ENCODE results near the gene FGF5. TPM values are rescaled to one million over a fixed set of nuclear protein-coding genes. Genes with fewer than 3 reads are reported as not detected.

Gene FGF5, protein sequence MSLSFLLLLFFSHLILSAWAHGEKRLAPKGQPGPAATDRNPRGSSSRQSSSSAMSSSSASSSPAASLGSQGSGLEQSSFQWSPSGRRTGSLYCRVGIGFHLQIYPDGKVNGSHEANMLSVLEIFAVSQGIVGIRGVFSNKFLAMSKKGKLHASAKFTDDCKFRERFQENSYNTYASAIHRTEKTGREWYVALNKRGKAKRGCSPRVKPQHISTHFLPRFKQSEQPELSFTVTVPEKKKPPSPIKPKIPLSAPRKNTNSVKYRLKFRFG
- not detected in 2 replicates for total RNA-seq (2014; rRNA removed; shearing (Covaris generic))
- not detected in 2 replicates for polyA plus RNA-seq (2015; cell fraction: cytosol; rRNA removed)
- polyA plus RNA-seq (2015; cell fraction: nucleus; rRNA removed): not detected in 2 replicates

DNA sequence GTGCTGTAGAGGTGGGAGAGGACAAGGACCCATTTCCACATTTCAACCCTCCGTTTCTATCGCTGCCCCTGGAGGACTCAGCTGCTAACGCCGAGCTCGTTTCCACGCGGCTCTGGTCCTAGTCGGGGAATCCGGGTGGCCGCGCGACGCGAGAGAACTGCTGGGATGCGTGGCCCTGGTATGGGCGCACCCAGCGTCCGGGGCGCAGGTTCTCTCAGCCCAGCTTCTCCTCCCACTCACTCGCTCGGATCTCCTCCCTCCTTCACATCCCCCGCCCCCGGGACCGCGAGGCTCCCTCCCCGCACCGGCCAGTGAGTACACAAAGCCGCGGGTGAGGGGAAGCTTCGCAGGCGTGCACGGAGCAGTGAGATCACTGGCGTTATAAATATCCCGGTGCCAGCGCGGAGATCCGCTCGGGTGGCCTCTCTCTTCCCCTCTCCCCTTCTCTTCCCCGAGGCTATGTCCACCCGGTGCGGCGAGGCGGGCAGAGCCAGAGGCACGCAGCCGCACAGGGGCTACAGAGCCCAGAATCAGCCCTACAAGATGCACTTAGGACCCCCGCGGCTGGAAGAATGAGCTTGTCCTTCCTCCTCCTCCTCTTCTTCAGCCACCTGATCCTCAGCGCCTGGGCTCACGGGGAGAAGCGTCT is at the start of gene FGF5:
Gene FGF5 (plus strand): TSS at position 412 of the 649 bp plus-strand sequence. CDS start 161 bp downstream, at position 573.
- in situ Hi-C loops (cut with HindIII; ENCODE audit: low pct_unique_long_range_greater_than_20kb, low sequenced_read_pairs): no loop called here
- no peak for DNase-seq (ENCODE audit: low read depth, low spot score)

DNA sequence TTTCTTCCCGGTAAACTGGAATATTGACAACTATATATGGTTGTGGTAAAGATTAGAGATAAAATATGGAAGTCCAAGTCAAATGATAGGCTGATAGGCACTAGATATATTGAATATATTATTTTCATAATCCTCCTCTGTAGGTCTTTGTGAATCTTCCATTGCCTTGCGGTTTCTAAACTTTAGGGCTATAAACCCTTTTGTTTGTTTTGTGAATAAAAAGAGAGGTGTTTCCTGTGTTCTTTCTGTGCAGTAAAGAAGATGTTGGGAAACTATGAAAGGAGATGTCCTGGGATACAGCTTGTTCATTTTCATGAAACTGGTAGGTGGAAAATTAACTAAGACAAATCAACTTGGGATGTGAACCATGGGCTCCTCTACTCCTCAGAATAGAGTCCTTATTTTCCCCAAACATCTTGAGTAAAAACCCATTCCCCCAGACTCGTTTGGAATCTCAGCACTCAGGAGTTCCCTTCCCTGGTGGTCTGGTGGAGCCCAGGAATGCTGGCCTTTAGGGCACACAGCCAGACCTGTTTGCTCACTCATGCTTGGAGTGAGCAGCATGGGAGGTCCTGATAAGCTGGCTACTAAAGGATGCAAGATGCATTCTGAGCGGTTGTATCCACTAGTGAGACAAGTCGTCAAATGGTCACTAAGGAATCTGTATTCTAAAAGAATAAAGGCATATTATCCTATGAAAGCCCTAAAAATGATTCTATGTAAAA is 47.0 kb upstream of the FGF5 start:
- DNase-seq (ENCODE audit: low read depth, low spot score): no peak
- in situ Hi-C loops (cut with HindIII; ENCODE audit: low pct_unique_long_range_greater_than_20kb, low sequenced_read_pairs): no loop called here

DNA sequence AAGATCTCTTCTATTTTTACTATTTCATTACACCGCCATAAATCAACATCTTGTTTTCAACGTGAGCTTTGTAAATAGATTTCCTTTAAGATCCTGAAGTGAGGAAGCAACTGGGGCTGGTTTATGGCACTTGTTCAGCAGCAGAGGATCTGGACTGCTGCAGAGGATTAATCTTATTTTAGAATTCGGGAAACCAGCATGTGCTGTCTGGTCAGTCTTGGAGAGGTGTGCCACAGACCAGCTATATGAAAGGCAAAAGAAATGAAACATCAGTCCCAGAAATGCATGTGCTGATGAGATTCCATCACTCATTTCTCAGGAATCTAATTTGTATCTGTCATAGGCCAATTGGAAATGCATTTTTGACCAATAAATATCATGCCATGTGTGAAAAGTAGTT is 45.8 kb upstream of the FGF5 start:
- no peak for DNase-seq (ENCODE audit: low read depth, low spot score)
- in situ Hi-C loops (cut with HindIII; ENCODE audit: low pct_unique_long_range_greater_than_20kb, low sequenced_read_pairs): no loop called here

DNA sequence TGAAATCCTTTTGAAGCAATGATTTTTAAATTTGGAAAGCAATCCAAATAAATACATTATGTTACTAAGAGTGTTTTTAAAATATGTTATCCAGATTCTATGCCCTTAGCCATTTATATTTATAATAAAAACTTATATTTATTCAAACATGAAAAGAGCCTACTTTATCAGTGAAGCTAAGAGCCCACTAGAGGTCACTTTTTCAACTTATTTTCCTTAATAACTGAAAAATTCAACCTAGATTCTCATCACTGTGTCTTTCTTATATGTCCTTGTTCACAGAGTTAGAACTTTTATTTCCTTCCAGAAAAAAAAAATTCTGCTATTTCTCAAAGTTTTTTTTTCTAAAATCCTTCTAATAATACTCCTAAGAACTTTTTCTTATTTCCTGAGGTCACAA is 45.3 kb upstream of the FGF5 start:
- peak; percentile 26 for DNase-seq (ENCODE audit: low read depth, low spot score)
- in situ Hi-C loops (cut with HindIII; ENCODE audit: low pct_unique_long_range_greater_than_20kb, low sequenced_read_pairs): no loop called here

DNA sequence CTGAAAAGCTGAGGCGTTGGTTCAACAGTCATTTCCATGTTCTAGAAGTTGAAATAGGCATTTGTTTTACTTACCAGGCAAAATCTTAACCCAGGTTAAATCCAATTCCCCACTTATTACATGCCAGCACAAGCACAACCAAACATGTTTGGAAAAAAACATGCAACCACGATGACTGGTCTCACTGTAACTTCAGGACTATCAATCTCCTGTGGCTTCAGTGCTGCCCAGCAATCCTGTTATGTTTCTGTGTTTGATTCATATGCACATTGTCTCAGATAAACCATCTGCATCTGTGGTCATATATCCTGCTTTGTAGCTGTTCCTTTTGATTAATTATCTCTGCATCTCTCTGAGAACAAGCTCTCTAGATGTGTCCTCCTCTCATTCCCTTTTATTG is 40.9 kb upstream of the FGF5 start:
- no peak for DNase-seq (ENCODE audit: low read depth, low spot score)
- in situ Hi-C loops (cut with HindIII; ENCODE audit: low pct_unique_long_range_greater_than_20kb, low sequenced_read_pairs): no loop called here

DNA sequence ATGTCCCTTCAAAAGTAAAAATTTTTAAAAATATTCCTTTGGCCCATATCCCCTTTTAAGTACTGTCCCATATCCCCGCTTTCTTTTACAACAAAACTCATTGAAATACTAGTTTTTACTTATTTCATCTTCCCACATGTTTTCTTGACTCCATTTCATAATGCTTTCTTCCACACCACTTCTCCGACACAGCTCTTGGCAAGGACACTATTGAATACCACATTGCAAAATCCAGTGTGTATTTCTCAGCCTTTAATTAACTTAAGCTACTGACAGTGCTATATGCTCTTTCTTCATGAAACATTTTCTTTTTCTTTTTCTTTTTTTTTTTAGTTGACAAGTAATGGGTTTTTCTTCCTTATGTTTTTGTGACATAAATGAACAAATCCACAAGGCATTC is 40.4 kb upstream of the FGF5 start:
- no peak for DNase-seq (ENCODE audit: low read depth, low spot score)
- in situ Hi-C loops (cut with HindIII; ENCODE audit: low pct_unique_long_range_greater_than_20kb, low sequenced_read_pairs): no loop called here

DNA sequence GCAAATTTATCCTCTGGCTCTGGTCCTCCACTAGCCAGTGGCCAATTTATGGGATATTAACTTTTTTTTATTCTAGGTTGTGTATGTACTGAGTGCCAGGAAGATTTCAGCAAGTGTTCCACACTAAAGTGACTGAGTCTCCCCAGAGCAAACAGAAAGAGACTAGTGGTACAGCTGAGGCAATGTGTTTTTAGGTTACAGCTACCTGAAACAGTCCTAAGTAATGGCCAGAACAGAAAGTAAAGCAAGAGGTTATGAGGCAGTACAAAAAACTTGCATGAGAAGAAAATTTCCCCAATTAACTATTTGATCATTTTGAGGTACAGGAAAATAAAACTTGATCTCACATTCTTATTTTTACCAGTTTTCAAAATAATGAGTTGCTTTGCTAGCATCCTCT is 38.0 kb upstream of the FGF5 start:
- DNase-seq (ENCODE audit: low read depth, low spot score): no peak
- in situ Hi-C loops (cut with HindIII; ENCODE audit: low pct_unique_long_range_greater_than_20kb, low sequenced_read_pairs): no loop called here

DNA sequence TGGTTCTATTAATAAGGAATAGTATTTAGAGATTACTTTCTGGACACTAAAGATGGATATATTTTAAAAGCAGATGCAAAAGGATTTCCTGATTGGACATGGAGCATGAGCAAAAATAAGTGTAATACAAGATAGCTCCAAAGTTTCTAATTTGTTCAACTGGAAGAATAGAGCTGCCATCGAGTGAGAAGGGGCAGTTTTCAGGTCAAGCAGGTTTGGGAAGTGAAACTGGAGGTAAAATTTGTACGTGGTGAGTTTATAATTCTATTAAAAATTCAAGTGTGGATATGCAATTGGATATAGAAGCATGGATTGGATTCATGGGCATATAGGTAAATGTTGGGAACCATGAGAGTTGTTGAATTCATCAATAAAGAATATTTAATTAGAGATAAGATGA is 37.3 kb upstream of the FGF5 start:
- in situ Hi-C loops (cut with HindIII; ENCODE audit: low pct_unique_long_range_greater_than_20kb, low sequenced_read_pairs): no loop called here
- DNase-seq (ENCODE audit: low read depth, low spot score): no peak

DNA sequence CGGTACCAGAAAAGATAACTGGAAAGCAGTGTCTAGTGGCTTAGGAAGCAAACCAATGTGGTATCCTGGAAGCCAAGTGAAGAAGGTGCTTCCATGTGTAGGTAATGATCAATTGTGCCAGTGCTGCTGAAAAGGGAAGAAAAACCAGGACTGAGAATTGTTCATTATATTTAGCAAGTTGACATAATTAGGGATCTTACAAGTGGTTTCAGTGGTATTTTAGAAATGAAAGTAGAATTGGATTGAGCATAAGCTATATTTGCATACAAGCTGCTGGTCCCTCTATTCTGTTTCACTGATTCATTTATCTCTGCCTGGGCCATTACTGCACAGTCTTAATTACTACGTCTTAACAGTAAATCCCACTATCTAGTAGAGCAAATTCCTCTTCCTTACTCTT is 36.9 kb upstream of the FGF5 start:
- in situ Hi-C loops (cut with HindIII; ENCODE audit: low pct_unique_long_range_greater_than_20kb, low sequenced_read_pairs): no loop called here

DNA sequence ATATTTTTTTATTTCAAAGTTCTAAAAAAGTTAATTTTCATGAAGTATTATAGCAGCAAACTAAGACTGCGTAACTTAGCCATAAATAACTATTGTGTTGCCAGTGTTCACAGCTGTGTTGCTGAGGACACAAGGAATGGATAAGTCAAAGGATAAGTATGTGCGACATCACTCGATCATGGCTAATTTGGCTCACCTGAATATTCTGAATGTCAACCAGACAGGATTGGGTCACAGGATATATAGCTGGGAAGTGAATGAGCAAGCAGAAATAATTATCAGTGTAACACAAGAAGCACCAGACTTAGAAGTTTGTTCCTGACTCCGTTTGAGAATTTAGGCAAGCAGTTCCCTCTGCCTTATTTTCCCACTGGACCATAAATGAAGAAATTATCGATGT is 35.3 kb upstream of the FGF5 start:
- DNase-seq (ENCODE audit: low read depth, low spot score): no peak
- in situ Hi-C loops (cut with HindIII; ENCODE audit: low pct_unique_long_range_greater_than_20kb, low sequenced_read_pairs): no loop called here

More for the DNA sequence above, 36.9 kb upstream of the FGF5 start:
- no peak for DNase-seq (ENCODE audit: low read depth, low spot score)

DNA sequence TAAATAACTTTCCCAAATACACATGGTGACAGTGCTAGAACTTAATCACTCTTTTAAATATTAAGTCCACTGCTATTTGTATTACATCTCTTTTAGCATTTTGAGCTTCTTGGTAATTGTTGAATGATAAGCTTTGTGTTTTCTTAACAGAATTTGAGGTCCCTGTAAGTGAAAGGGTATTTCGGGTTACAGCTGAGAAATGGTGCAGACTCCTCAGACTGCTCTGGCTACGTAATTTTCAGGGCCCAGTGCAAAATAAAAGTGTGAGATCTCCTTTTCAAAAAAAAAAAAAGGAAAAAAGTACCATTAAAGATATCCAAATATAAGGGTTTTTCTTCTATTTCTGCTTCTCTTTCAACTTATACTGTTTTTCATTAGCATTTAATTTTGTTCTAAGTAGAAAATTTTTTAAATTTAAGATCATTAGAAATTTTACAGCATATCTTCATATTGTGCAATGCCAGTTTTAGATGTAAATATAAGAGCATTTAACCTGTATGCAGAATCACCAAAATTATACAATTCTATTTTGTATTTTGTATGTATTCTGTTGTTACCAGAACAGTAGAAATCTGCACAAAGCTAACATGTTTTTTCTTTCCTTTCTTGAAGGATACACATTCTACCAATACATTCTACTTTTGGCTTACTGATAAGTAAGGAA is 33.6 kb upstream of the FGF5 start:
- DNase-seq (ENCODE audit: low read depth, low spot score): no peak
- in situ Hi-C loops (cut with HindIII; ENCODE audit: low pct_unique_long_range_greater_than_20kb, low sequenced_read_pairs): no loop called here

DNA sequence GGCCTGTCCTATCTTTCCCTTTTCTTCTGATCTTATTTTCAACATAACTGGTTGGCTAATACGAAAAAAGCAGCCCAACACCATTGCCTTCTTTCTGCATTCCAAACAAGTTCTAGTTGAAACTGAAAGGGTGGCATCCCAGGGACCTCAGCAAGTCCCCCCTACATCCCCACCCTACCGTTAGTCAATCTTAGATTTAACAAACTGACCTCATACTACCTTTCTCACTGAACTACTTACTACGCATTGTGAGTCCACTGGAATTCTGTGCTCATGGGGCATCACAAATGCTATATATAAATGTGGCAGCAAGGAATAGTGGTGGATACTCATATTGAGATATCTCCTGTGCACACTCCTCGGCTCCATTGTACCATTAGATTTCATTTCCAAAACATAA is 33.1 kb upstream of the FGF5 start:
- in situ Hi-C loops (cut with HindIII; ENCODE audit: low pct_unique_long_range_greater_than_20kb, low sequenced_read_pairs): no loop called here
- DNase-seq (ENCODE audit: low read depth, low spot score): no peak

DNA sequence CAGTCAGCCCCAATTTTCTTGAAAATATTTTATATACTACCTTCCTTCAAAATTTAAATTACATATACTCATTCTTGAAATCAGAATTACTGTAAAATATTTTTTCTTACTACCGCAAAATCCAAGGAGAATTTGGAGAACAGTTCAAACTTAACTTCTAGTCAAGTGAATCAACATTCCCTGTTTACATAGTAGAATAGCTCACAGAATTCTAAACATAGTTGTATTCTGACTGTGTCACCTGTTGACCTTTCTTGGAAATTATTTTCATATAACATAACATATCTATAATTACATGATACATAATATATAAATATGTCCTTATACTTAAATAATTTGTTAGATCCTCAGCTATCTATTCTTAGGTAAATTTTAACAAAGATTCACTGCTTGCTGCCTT is 31.0 kb upstream of the FGF5 start:
- no peak for DNase-seq (ENCODE audit: low read depth, low spot score)
- in situ Hi-C loops (cut with HindIII; ENCODE audit: low pct_unique_long_range_greater_than_20kb, low sequenced_read_pairs): no loop called here

DNA sequence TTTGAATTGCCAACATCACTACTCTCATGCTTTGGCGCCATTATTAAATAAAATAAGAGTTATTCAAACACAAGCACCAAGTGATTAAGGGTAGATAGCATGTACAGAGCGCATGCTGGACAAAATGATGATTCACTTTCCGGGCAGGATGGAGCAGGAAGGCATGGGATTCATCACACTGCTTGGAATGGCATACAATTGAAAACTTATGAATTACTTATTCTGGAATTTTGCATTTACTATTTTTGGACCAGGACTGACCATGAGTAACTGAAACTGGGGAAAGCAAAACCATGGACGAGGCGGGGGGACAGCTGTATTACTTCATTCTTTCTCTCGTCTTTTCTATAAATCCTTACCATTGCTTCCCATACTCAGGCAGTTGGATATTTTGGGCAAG is 28.5 kb upstream of the FGF5 start:
- peak; percentile 16 for DNase-seq (ENCODE audit: low read depth, low spot score)
- in situ Hi-C loops (cut with HindIII; ENCODE audit: low pct_unique_long_range_greater_than_20kb, low sequenced_read_pairs): no loop called here

DNA sequence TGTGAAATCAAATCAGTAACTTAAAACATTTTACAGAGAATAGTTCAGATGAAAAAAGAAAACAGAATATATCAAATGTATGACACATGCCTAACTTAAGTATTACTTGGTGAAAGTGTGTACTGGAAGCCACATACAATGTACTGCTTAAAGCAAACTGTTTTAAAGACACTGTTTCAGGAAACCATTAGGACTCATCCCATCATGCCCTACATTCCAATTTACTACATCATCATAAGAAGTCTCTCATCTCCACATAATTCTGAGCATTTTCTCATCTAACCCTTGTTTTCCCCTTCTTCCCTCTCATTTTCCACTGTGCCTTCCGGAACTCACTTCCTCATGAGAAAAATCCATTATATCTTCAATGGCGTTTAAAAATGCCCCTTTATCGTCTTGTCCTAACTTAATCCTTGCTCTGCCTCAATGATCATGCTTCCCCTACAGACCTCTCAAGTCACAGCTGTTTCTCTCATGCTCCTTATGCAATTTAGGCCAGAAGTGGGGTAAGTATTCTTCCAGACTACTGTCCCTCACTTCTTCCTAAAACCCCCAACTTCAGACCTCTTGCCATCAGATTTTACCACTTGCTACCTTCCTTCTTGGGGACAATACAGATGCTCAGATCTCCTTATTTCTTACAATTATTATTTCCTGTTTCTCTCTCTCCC is 26.8 kb upstream of the FGF5 start:
- in situ Hi-C loops (cut with HindIII; ENCODE audit: low pct_unique_long_range_greater_than_20kb, low sequenced_read_pairs): no loop called here
- DNase-seq (ENCODE audit: low read depth, low spot score): no peak

DNA sequence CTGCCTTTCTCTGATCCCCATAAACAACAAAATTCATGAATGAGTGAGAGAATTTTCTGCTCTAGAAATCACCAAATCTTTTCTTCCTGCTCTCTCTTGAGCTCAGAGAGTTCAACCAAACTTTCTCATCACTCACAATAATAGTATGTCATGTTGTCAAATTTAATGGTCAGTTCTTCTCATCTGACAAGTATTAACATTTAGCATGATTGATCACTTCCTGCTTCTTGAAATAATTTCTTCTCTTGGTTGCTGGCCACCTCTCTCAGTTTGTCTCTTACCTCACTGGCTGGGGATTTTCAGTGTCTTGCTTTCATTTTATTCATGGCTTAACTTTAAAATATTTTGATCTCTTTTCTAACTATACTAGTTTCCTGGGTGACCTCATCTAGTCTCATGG is 25.5 kb upstream of the FGF5 start:
- in situ Hi-C loops (cut with HindIII; ENCODE audit: low pct_unique_long_range_greater_than_20kb, low sequenced_read_pairs): no loop called here
- DNase-seq (ENCODE audit: low read depth, low spot score): no peak

DNA sequence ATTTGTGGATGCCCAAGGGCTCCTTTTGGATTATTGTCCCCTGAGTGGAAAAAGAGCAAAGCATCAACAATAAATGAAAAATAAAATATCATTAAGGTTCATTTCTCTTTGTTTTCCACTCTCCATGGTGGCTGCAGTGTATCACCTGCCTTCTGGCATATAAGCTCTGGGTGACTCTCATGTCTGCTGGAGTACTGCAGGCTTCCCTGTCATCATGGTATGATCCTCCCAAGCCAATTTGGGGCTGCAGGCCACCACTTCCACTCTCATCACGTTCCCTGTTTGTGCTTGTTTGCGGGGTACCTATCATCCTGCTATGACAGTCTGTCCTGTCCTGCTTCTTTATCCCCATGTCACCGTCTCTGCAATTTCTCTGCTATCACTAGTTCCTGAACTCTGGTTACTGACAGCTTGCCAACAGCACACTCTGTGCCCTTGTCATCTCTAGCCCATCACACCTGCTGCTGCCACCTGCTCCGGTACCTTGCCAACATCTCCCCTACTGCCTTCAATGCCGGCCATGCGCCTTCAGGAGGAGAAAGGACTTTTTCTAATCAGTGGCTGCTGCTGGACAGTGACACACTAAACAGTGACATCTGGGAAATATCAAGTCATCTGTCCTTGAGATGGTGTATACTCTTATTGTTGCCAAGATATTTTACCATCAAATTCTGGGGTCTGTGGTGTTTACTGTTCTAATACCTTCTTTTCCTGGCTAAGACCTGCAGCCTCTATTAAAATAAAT is 23.0 kb upstream of the FGF5 start:
- DNase-seq (ENCODE audit: low read depth, low spot score): no peak
- in situ Hi-C loops (cut with HindIII; ENCODE audit: low pct_unique_long_range_greater_than_20kb, low sequenced_read_pairs): no loop called here

Data from SK-MEL-5 (cell line).